Measurements from ENCODE around the gene CCL26. TPM values are rescaled to one million over a fixed set of nuclear protein-coding genes. Genes with fewer than 3 reads are reported as not detected.

The CCL26 gene
- total and polyA plus RNA-seq, 2 of the 13 experiments (the other 11 are each of a cell fraction or from before 2014, with no cell fraction given), result 0.16 TPM; not detected in 1

DNA sequence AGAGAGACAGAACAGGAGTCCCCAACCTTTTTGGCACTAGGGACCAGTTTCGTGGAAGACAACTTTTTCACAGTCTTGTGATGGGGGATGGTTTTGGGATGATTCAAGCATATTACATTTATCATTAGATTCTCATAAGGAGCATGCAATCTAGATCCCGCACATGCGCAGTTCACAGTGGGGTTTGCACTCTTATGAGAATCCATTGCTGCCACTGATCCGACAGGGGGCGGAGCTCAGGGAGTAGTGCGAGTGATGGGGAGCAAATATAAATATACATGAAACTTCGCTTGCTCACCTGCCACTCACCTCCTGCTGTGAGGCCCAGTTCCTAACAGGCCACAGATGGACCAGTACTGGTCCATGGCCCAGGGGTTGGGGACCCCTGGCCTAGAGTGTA lies 14.2 kb downstream of the CCL26 start:
- ChIA-PET POLR2A (no interaction called here), CTCF (ENCODE audit: low intra/inter-chr PET ratio, low total read pairs) (no interaction called here)
- 68% methylated on average over 7 of the region's 7 CpGs for WGBS (ENCODE audit: low lambda C conversion rate)
- Histone ChIP-seq H3K27ac (ENCODE audit: extremely low read length, insufficient read depth, low read length) (no peak overlapping the region), H3K27me3 (ENCODE audit: control insufficient read depth in 1 of 2, insufficient read depth in 2 of 2, low read length in 2 of 2) (no peaks in the 10 kb centered on the region), H3K36me3 (replicated peaks in 1 of 2; ENCODE audit: control insufficient read depth in 1 of 2, insufficient read depth in 2 of 2, low read length in 2 of 2) (no peaks in the 10 kb centered on the region), H3K9me3 (ENCODE audit: low read length) (no peaks in the 10 kb centered on the region), H3K4me1 (ENCODE audit: insufficient read depth, low read length) (peaks cover 11% of the 10 kb centered on the region; the same call in 1 of the 2 replicates), H3K79me2 (ENCODE audit: insufficient read depth, low read length) (no peaks in the 10 kb centered on the region), H3K4me2 (ENCODE audit: low read depth, low read length) (no peak overlapping the region), H3K9ac (ENCODE audit: insufficient read depth, low read depth, low read length) (no peak overlapping the region), H2AFZ (ENCODE audit: low read length) (no peak overlapping the region), H4K20me1 (ENCODE audit: insufficient read depth, low read length) (no peaks in the 10 kb centered on the region), H3K4me3 (replicated peaks in 1 of 3; ENCODE audit: insufficient read depth in 1 of 3, low read depth in 2 of 3, low read length in 3 of 3) (no peak overlapping the region)
- intact Hi-C loops (cut with micrococcal nuclease; ENCODE audit: unreplicated experiment) (loop anchor here (10.0 kb wide), 1 partner anchor 113 kb away; no protein-coding TSS in a partner anchor), in situ Hi-C loops (cut with HindIII; ENCODE audit: extremely low pct_ligation_motif_present, low pct_unique_long_range_greater_than_20kb) (no loop called here)
- FAIRE-seq (no peak), DNase-seq (ENCODE audit: low spot score) (no peak), ATAC-seq (no peak)
- no TSS peak for BruUV-seq (replicated peaks)
- TF ChIP-seq SNAPC2 (CRISPR knock-in tag; IDR thresholded peaks at IDR 0.05), result no peak
- TF ChIP-seq ZNF337 (CRISPR knock-in tag; IDR thresholded peaks at IDR 0.05; ENCODE audit: borderline replicate concordance, low read depth), result no peak
- TF ChIP-seq SMC3 (IDR thresholded peaks at IDR 0.05; ENCODE audit: low read length), result no peak
- no peak for TF ChIP-seq ZNF329 (CRISPR knock-in tag; IDR thresholded peaks at IDR 0.05; ENCODE audit: low read depth)
- TF ChIP-seq ZNF766 (CRISPR knock-in tag; IDR thresholded peaks at IDR 0.05; ENCODE audit: borderline replicate concordance), result no peak
- no peak for TF ChIP-seq TBX3 (IDR thresholded peaks at IDR 0.05; ENCODE audit: borderline replicate concordance)
- TF ChIP-seq, protein P1, sequence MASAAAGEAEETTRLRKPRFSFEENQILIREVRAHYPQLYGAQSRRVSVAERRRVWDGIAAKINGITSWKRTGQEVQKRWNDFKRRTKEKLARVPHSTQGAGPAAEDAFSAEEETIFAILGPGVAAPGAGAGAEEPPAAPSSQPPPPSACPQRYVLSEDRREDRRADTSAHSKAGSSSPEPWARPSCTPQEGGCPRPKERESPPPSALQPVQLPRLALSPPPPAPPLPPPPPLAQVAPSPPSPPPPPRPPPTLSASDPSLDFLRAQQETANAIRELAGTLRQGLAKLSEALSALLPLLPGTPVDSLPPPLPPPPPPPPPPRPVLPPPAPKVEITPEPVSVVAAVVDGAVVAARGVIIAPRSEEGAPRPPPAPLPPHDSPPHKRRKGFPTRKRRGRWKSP (CRISPR knock-in tag; IDR thresholded peaks at IDR 0.05), result no peak
- no peak for TF ChIP-seq CBX2 (IDR thresholded peaks at IDR 0.05; ENCODE audit: low read depth, low read length)
- TF ChIP-seq CBX2 (CRISPR knock-in tag; IDR thresholded peaks at IDR 0.05; ENCODE audit: low read depth), result no peak
- TF ChIP-seq ZFP36 (IDR thresholded peaks at IDR 0.05; ENCODE audit: borderline replicate concordance, low read depth, low read length, partially characterized antibody), result no peak
- TF ChIP-seq, protein P2, sequence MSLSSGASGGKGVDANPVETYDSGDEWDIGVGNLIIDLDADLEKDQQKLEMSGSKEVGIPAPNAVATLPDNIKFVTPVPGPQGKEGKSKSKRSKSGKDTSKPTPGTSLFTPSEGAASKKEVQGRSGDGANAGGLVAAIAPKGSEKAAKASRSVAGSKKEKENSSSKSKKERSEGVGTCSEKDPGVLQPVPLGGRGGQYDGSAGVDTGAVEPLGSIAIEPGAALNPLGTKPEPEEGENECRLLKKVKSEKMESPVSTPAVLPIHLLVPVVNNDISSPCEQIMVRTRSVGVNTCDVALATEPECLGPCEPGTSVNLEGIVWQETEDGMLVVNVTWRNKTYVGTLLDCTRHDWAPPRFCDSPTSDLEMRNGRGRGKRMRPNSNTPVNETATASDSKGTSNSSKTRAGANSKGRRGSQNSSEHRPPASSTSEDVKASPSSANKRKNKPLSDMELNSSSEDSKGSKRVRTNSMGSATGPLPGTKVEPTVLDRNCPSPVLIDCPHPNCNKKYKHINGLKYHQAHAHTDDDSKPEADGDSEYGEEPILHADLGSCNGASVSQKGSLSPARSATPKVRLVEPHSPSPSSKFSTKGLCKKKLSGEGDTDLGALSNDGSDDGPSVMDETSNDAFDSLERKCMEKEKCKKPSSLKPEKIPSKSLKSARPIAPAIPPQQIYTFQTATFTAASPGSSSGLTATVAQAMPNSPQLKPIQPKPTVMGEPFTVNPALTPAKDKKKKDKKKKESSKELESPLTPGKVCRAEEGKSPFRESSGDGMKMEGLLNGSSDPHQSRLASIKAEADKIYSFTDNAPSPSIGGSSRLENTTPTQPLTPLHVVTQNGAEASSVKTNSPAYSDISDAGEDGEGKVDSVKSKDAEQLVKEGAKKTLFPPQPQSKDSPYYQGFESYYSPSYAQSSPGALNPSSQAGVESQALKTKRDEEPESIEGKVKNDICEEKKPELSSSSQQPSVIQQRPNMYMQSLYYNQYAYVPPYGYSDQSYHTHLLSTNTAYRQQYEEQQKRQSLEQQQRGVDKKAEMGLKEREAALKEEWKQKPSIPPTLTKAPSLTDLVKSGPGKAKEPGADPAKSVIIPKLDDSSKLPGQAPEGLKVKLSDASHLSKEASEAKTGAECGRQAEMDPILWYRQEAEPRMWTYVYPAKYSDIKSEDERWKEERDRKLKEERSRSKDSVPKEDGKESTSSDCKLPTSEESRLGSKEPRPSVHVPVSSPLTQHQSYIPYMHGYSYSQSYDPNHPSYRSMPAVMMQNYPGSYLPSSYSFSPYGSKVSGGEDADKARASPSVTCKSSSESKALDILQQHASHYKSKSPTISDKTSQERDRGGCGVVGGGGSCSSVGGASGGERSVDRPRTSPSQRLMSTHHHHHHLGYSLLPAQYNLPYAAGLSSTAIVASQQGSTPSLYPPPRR (CRISPR knock-in tag; IDR thresholded peaks at IDR 0.05; ENCODE audit: borderline replicate concordance), result no peak
- TF ChIP-seq NCOA1 (CRISPR knock-in tag; IDR thresholded peaks at IDR 0.05), result no peak
- TF ChIP-seq ZNF564 (CRISPR knock-in tag; IDR thresholded peaks at IDR 0.05), result no peak
- no peak for TF ChIP-seq ZNF263 (CRISPR knock-in tag; IDR thresholded peaks at IDR 0.05)
- no peak for TF ChIP-seq MEF2D (CRISPR knock-in tag; IDR thresholded peaks at IDR 0.05)
- TF ChIP-seq, protein P3, sequence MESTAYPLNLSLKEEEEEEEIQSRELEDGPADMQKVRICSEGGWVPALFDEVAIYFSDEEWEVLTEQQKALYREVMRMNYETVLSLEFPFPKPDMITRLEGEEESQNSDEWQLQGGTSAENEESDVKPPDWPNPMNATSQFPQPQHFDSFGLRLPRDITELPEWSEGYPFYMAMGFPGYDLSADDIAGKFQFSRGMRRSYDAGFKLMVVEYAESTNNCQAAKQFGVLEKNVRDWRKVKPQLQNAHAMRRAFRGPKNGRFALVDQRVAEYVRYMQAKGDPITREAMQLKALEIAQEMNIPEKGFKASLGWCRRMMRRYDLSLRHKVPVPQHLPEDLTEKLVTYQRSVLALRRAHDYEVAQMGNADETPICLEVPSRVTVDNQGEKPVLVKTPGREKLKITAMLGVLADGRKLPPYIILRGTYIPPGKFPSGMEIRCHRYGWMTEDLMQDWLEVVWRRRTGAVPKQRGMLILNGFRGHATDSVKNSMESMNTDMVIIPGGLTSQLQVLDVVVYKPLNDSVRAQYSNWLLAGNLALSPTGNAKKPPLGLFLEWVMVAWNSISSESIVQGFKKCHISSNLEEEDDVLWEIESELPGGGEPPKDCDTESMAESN (CRISPR knock-in tag; conservative IDR thresholded peaks at IDR 0.05), result no peak

Measured in HepG2 (cell line).